Measurements from ENCODE around the gene PDILT. TPM values are rescaled to one million over a fixed set of nuclear protein-coding genes. Genes with fewer than 3 reads are reported as not detected.

Gene PDILT
- total and polyA plus RNA-seq, 2 of the 8 experiments (the other 6 are each of a cell fraction or from before 2014, with no cell fraction given), result not detected

DNA sequence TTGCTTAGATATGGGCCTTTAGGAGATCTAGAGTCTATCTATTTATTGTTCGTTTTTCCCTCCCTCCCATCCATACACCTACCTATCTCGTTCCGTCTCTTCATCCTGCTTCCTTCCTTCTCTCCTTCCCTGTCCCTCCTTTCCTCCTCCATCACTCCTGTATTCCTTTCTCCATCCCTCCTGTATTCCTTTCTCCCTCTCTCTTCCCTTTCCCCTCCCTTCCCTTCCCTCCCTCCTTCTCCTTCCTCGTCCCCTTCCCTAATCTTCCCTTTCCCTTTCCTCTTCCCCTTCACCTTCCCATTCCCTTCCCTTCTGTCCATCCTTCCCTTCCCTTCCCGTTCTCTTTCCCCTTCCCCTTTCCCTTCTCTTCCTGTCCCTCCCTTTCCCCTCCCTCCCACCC, 87.8 kb downstream of the PDILT start (continued):
- TF ChIP-seq, protein P1, sequence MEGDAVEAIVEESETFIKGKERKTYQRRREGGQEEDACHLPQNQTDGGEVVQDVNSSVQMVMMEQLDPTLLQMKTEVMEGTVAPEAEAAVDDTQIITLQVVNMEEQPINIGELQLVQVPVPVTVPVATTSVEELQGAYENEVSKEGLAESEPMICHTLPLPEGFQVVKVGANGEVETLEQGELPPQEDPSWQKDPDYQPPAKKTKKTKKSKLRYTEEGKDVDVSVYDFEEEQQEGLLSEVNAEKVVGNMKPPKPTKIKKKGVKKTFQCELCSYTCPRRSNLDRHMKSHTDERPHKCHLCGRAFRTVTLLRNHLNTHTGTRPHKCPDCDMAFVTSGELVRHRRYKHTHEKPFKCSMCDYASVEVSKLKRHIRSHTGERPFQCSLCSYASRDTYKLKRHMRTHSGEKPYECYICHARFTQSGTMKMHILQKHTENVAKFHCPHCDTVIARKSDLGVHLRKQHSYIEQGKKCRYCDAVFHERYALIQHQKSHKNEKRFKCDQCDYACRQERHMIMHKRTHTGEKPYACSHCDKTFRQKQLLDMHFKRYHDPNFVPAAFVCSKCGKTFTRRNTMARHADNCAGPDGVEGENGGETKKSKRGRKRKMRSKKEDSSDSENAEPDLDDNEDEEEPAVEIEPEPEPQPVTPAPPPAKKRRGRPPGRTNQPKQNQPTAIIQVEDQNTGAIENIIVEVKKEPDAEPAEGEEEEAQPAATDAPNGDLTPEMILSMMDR (IDR thresholded peaks at IDR 0.05; ENCODE audit: control extremely low read depth in 1 of 3, insufficient read depth in 1 of 3, low read depth in 1 of 3, low read length in 3 of 3), result no peak
- no peak for TF ChIP-seq RNF2 (IDR thresholded peaks at IDR 0.05; ENCODE audit: borderline replicate concordance, low read depth, low read length, missing control alignments, poor library complexity, severe bottlenecking)

All from H1 (cell line).